ENCODE data around the gene LGALS1. TPM values are rescaled to one million over a fixed set of nuclear protein-coding genes. Genes with fewer than 3 reads are reported as not detected.

Gene LGALS1
- total RNA-seq, 1 experiment from 2014 or later = 32.8 TPM

DNA sequence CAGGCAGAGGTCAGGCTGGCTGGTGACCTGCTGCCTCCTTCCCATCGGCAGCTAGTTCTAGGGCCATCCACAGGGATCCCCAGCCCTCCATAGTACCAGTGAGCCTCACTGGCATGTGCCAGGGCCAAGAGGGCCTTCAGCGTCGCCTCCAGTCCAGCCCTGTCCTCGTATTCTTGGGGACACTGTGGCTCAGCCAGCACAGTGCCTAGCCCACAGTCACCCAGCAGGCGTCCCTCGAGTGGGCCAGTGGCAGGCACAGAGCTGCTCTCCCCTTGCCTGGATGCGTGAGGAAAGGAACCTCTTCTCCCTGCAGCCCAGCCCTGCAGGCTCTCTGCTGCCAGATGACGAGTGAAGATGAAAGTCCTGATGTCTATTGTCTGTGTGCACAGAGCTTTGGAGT, 46.6 kb upstream of the LGALS1 start:
- no peaks in the 10 kb centered on the region for H4K20me1 ChIP-seq (ENCODE audit: control insufficient read depth, insufficient read depth, insufficient read length)
- no peaks in the 10 kb centered on the region for H3K27me3 Mint-ChIP-seq (ENCODE audit: low read depth)

More for the DNA sequence above, 46.6 kb upstream of the LGALS1 start:
- Histone ChIP-seq H3K18ac (ENCODE audit: insufficient read length, low read depth, low read length) (no peak overlapping the region), H2BK12ac (ENCODE audit: insufficient read length, low read depth, low read length) (no peak overlapping the region), H3T11ph (ENCODE audit: low read length) (no peak overlapping the region), H3K27me3 (ENCODE audit: insufficient read depth, low read length) (no peaks in the 10 kb centered on the region), H3K9ac (ENCODE audit: extremely low read depth, insufficient read length, low read length) (no peak overlapping the region), H3K79me2 (ENCODE audit: insufficient read depth, low read length) (no peaks in the 10 kb centered on the region), H4K8ac (replicated peaks; ENCODE audit: insufficient read length, low read depth, low read length) (no peak overlapping the region), H3K4ac (ENCODE audit: low read depth, low read length) (no peak overlapping the region), H2BK120ac (ENCODE audit: low read depth, low read length, poor library complexity, severe bottlenecking) (no peak overlapping the region), H3K23ac (ENCODE audit: insufficient read length, low read depth, low read length) (no peak overlapping the region), H3K56ac (ENCODE audit: insufficient read length, low read depth, low read length) (no peak overlapping the region), H3K27ac (ENCODE audit: insufficient read length, low read depth, low read length) (no peak overlapping the region), H2AFZ (ENCODE audit: low read length) (no peak overlapping the region), H3K4me2 (ENCODE audit: insufficient read depth, insufficient read length, low read length) (no peak overlapping the region), H2AK5ac (ENCODE audit: insufficient read length, low read length) (no peak overlapping the region), H2BK5ac (ENCODE audit: insufficient read length, low read length) (no peak overlapping the region), H3K14ac (ENCODE audit: insufficient read depth, low read length) (no peak overlapping the region), H2BK15ac (ENCODE audit: low read depth, low read length) (no peak overlapping the region), H3K79me1 (ENCODE audit: insufficient read depth, low read depth, low read length, poor library complexity, severe bottlenecking) (no peaks in the 10 kb centered on the region), H3K4me1 (ENCODE audit: insufficient read depth, low read length) (no peaks in the 10 kb centered on the region; the same call in 1 of the 2 replicates), H2BK20ac (ENCODE audit: low read depth, low read length, poor library complexity, severe bottlenecking) (no peak overlapping the region), H3K23me2 (ENCODE audit: insufficient read length, low read depth, low read length, poor library complexity, severe bottlenecking) (no peaks in the 10 kb centered on the region), H4K91ac (ENCODE audit: insufficient read length, low read depth, low read length) (no peak overlapping the region), H4K5ac (ENCODE audit: insufficient read length, low read depth, low read length) (no peak overlapping the region), H3K9me3 (ENCODE audit: control insufficient read depth, low read depth, low read length) (no peaks in the 10 kb centered on the region)
- Mint-ChIP-seq H3K9me3 (no peaks in the 10 kb centered on the region; a peak in 1 of 5 replicates), H3K4me1 (peaks cover 6 to 12% of the 10 kb centered on the region in 2 experiments), H3K4me3 (no peak overlapping the region), H3K27ac (no peak overlapping the region), H3K36me3 (ENCODE audit: insufficient read depth in 1 of 3, low read depth in 3 of 3) (peaks cover 3 to 28% (median 21%) of the 10 kb centered on the region in 3 experiments; a peak in 6 of 7 replicates)
- no CpG with 5 or more reads among the region's 8 CpGs for WGBS (ENCODE audit: extremely low coverage, insufficient read length, low lambda C conversion rate)
- TF ChIP-seq CTCF (conservative IDR thresholded peaks at IDR 0.05) = no peak
- no peak for DNase-seq
